ENCODE data around the gene DDAH1. TPM values are rescaled to one million over a fixed set of nuclear protein-coding genes. Genes with fewer than 3 reads are reported as not detected.
A peak's percentile ranks its signal among the peaks of the same experiment; 100 is the strongest.

The DDAH1 gene
- total and polyA plus RNA-seq, 2 of the 4 experiments (the other 2 are of a cell fraction): 78.0 to 94.5 TPM

GRCh38 chr1:85274969-85275453 lies 189.9 kb downstream of the DDAH1 start:
- Histone ChIP-seq H2AK9ac (replicated peaks; ENCODE audit: low read depth, low read length, poor library complexity) (no peak overlapping the region), H3K36me3 (ENCODE audit: control insufficient read depth, insufficient read depth, low read length) (peaks cover 11% of the 10 kb centered on the region), H3K4me2 (ENCODE audit: low read depth, low read length) (peak overlapping the region; percentile 77), H4K91ac (ENCODE audit: insufficient read depth, low read depth, low read length) (no peak overlapping the region), H2BK15ac (ENCODE audit: low read depth, low read length) (no peak overlapping the region), H3K56ac (ENCODE audit: extremely low read depth, insufficient read depth, low read length) (peak overlapping the region; percentile 99; the same call in 1 of the 2 replicates), H2BK20ac (ENCODE audit: low read depth, low read length) (no peak overlapping the region), H3K27ac (ENCODE audit: insufficient read depth, low read length) (no peak overlapping the region), H2AFZ (replicated peaks; ENCODE audit: low read length, poor library complexity) (no peak overlapping the region), H3K4me1 (ENCODE audit: control insufficient read depth, insufficient read depth, low read length) (peaks cover 6% of the 10 kb centered on the region), H3K18ac (ENCODE audit: low read depth, low read length) (no peak overlapping the region; the same call in 1 of the 2 replicates), H2AK5ac (ENCODE audit: low read depth, low read length) (no peak overlapping the region), H3K4ac (ENCODE audit: low read depth, low read length) (peak overlapping the region; percentile 99; the same call in 1 of the 2 replicates), H2BK120ac (ENCODE audit: low read depth, low read length) (no peak overlapping the region), H4K20me1 (ENCODE audit: insufficient read depth, low read length) (peaks cover 48% of the 10 kb centered on the region; the same call in 1 of the 2 replicates), H3K79me1 (ENCODE audit: low read depth in 1 of 2, low read length in 2 of 2) (peaks cover 5 to 66% of the 10 kb centered on the region in 2 experiments), H3K23ac (ENCODE audit: low read depth, low read length) (peak overlapping the region; percentile 43; the same call in 1 of the 2 replicates), H4K8ac (ENCODE audit: low read depth in 2 of 2, low read length in 2 of 2) (peak overlapping the region in 1 of 2 experiments; percentile 97; a peak in 1 of 4 replicates), H2BK5ac (ENCODE audit: low read depth, low read length, poor library complexity, severe bottlenecking) (peak overlapping the region; percentile 98), H3K9me1 (ENCODE audit: insufficient read depth, low read length) (peaks cover 11% of the 10 kb centered on the region), H3K4me3 (ENCODE audit: insufficient read depth, low read depth, low read length) (peak overlapping the region; percentile 97), H3K14ac (replicated peaks; ENCODE audit: low read depth, low read length) (0 out of 2 replicates have a peak overlapping the region, but pooled peaks have one; percentile 100), H3K9ac (ENCODE audit: low read depth, low read length) (peak overlapping the region; percentile 100; the same call in 1 of the 2 replicates), H4K5ac (ENCODE audit: low read depth, low read length) (no peak overlapping the region), H3K27me3 (ENCODE audit: control insufficient read depth, insufficient read depth, low read length) (no peaks in the 10 kb centered on the region), H3K9me3 (ENCODE audit: control insufficient read depth, insufficient read depth, low read length) (no peaks in the 10 kb centered on the region)
- ATAC-seq (ENCODE audit: low read depth) (peak; percentile 2; the same call in 1 of the 2 replicates), DNase-seq (peak; percentile 92)
- in situ Hi-C loops (cut with MboI; ENCODE audit: low sequenced_read_pairs): no loop called here
- ChIA-PET POLR2A (ENCODE audit: unreplicated experiment) (no interaction called here), CTCF (no interaction called here)
- BruUV-seq (replicated peaks): no TSS peak
- dilution Hi-C loops (cut with HindIII; ENCODE audit: low sequenced_read_pairs, unreplicated experiment): no loop called here
- TF ChIP-seq MXI1 (IDR thresholded peaks at IDR 0.05; ENCODE audit: borderline replicate concordance, low read depth, low read length) (no peak), RCOR1 (IDR thresholded peaks at IDR 0.05; ENCODE audit: insufficient replicate concordance, low read length) (no peak), MAFK (IDR thresholded peaks at IDR 0.05; ENCODE audit: low read depth, low read length) (no peak), RAD21 (IDR thresholded peaks at IDR 0.05; ENCODE audit: low read length) (no peak; the same call in 1 of the 2 replicates), ELK1 (IDR thresholded peaks at IDR 0.05; ENCODE audit: borderline replicate concordance, low read depth, low read length) (no peak), POLR2A (IDR thresholded peaks at IDR 0.05; ENCODE audit: low read depth, low read length) (peak; percentile 66; the same call in 1 of the 2 replicates), NFE2L2 (IDR thresholded peaks at IDR 0.05; ENCODE audit: low read depth, low read length) (no peak), CHD1 (IDR thresholded peaks at IDR 0.05; ENCODE audit: low read depth, low read length) (no peak), SMC3 (IDR thresholded peaks at IDR 0.05; ENCODE audit: low read depth, low read length) (no peak), CEBPB (IDR thresholded peaks at IDR 0.05; ENCODE audit: low read depth, low read length) (peak; percentile 49; the same call in 1 of the 2 replicates), MAZ (IDR thresholded peaks at IDR 0.05; ENCODE audit: borderline replicate concordance, low read depth, low read length) (no peak), FOS (IDR thresholded peaks at IDR 0.05; ENCODE audit: low read depth, low read length) (peak; percentile 51; the same call in 1 of the 2 replicates), BHLHE40 (IDR thresholded peaks at IDR 0.05; ENCODE audit: low read depth, low read length) (no peak)
- TF ChIP-seq, protein P1, sequence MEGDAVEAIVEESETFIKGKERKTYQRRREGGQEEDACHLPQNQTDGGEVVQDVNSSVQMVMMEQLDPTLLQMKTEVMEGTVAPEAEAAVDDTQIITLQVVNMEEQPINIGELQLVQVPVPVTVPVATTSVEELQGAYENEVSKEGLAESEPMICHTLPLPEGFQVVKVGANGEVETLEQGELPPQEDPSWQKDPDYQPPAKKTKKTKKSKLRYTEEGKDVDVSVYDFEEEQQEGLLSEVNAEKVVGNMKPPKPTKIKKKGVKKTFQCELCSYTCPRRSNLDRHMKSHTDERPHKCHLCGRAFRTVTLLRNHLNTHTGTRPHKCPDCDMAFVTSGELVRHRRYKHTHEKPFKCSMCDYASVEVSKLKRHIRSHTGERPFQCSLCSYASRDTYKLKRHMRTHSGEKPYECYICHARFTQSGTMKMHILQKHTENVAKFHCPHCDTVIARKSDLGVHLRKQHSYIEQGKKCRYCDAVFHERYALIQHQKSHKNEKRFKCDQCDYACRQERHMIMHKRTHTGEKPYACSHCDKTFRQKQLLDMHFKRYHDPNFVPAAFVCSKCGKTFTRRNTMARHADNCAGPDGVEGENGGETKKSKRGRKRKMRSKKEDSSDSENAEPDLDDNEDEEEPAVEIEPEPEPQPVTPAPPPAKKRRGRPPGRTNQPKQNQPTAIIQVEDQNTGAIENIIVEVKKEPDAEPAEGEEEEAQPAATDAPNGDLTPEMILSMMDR (conservative IDR thresholded peaks at IDR 0.05; ENCODE audit: low read depth, low read length): no peak
- TF ChIP-seq, protein P2, sequence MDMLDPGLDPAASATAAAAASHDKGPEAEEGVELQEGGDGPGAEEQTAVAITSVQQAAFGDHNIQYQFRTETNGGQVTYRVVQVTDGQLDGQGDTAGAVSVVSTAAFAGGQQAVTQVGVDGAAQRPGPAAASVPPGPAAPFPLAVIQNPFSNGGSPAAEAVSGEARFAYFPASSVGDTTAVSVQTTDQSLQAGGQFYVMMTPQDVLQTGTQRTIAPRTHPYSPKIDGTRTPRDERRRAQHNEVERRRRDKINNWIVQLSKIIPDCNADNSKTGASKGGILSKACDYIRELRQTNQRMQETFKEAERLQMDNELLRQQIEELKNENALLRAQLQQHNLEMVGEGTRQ (IDR thresholded peaks at IDR 0.05; ENCODE audit: low read depth, low read length): no peak
- intact Hi-C loops (cut with micrococcal nuclease): loop anchor here (5.0 kb wide), 1 partner anchor 1087 kb away; no protein-coding TSS in a partner anchor
- WGBS, 2 experiments (ENCODE audit: extremely low coverage in 2 of 2, insufficient read length in 1 of 2): no CpG with 5 or more reads among the region's 1 CpG
